K562 (cell line): ENCODE measurements around the gene FOSL2. TPM values are rescaled to one million over a fixed set of nuclear protein-coding genes. Genes with fewer than 3 reads are reported as not detected.

ENCODE experiments used
- ATAC-seq: fragments of 200-7000 bp; cut with Tn5 transposase; 3 replicates; pipeline ENCODE4 v1.9.1; 2020; ENCODE audit warnings: moderate library complexity
- BruUV-seq: library from RNA; stranded (reverse); fragments of 400-500 nt; replicated peaks from 2 replicates; lab custom pipeline; 2021; lab: Mats Ljungman, UMichigan
- CTCF ChIA-PET: fragments of 300-600 bp; formaldehyde crosslinking; extraction: SDS; loops from one replicate; lab custom pipeline; 2021; ENCODE audit warnings: low intra/inter-chr PET ratio; lab: Yijun Ruan, JAX
- POLR2A ChIA-PET: fragments of 300-600, 350-650 bp; sonication (Branson Sonifier 250); formaldehyde crosslinking; extraction: SDS; loops from one replicate; lab custom pipeline; 2021; ENCODE audit warnings: antibody characterized with exemption, inconsistent platforms; lab: Yijun Ruan, JAX
- DNase-seq, 4 experiments: peaks; one replicate each; pipeline versions ENCODE4 v3.0.0 to v3.0.0-alpha.2; 2011 to 2018; ENCODE audit warnings: low spot score in 3 of 4, mixed read lengths in 3 of 4; ENCODE audit errors: extremely low read depth in 1 of 4
- FAIRE-seq: peaks from 2 replicates; lab custom pipeline; 2011; peaks lifted over from hg19 to GRCh38; lab: Jason Lieb, UNC
- H2AFZ ChIP-seq: 2 replicates; pipeline ENCODE4 v1.6.0; 2011; ENCODE audit warnings: low read depth, low read length, control low read depth, inconsistent platforms
- H3K27ac ChIP-seq: fragments of 200-600 bp; 3 replicates; pipeline ENCODE4 v1.8.0; 2011; ENCODE audit warnings: low read depth, mild to moderate bottlenecking, control low read depth, inconsistent platforms, low read length, moderate library complexity, mixed read lengths; ENCODE audit errors: extremely low read depth
- H3K27me3 ChIP-seq, 2 experiments: fragments of 300-600 bp in 1 of 2; 2 replicates in 1 of 2; 3 replicates in 1 of 2; pipeline versions ENCODE4 v1.6.0 to v1.8.0; 2011; ENCODE audit warnings: inconsistent platforms in 2 of 2, low read length in 2 of 2, mild to moderate bottlenecking in 1 of 2, mixed read lengths in 1 of 2, moderate library complexity in 1 of 2; ENCODE audit not compliant: control insufficient read depth in 2 of 2, insufficient read depth in 2 of 2
- H3K36me3 ChIP-seq: fragments of 300-600 bp; 3 replicates; pipeline ENCODE4 v1.8.0; 2011; ENCODE audit warnings: mild to moderate bottlenecking, low read length, inconsistent platforms; ENCODE audit not compliant: control insufficient read depth, insufficient read depth
- H3K4me1 ChIP-seq, 2 experiments: fragments of 200-600 bp in 1 of 2; replicated peaks in 1 of 2; 2 replicates in 1 of 2; 3 replicates in 1 of 2; pipeline versions ENCODE4 v1.5.1 to v1.8.0; 2011; ENCODE audit warnings: inconsistent platforms in 2 of 2, low read length in 2 of 2, mild to moderate bottlenecking in 1 of 2, mixed read lengths in 1 of 2, moderate library complexity in 1 of 2; ENCODE audit not compliant: control insufficient read depth in 2 of 2, insufficient read depth in 2 of 2
- H3K4me2 ChIP-seq: 2 replicates; pipeline ENCODE4 v1.6.1; 2011; ENCODE audit warnings: low read length, control low read depth, inconsistent platforms, mixed read lengths; ENCODE audit not compliant: insufficient read depth
- H3K4me3 ChIP-seq: fragments of 200-600 bp; sonication (generic), shearing (Covaris generic); 2 replicates; pipeline ENCODE4 v1.5.1; 2016; ENCODE audit warnings: control low read depth, inconsistent platforms
- H3K79me2 ChIP-seq: fragments of 200-600 bp; 3 replicates; pipeline ENCODE4 v1.8.0; 2011; ENCODE audit warnings: low read length, inconsistent platforms; ENCODE audit not compliant: control insufficient read depth, insufficient read depth
- H3K9ac ChIP-seq, 2 experiments: 2 replicates each; pipeline versions ENCODE4 v1.6.0 to v1.6.1; 2011; ENCODE audit warnings: low read depth in 2 of 2, low read length in 2 of 2, control low read depth in 1 of 2, inconsistent platforms in 1 of 2, mild to moderate bottlenecking in 1 of 2, mixed read lengths in 1 of 2; ENCODE audit not compliant: insufficient read depth in 1 of 2
- H3K9me1 ChIP-seq: one replicate; pipeline ENCODE4 v1.6.0; 2011; ENCODE audit warnings: inconsistent platforms, mild to moderate bottlenecking, low read length, moderate library complexity; ENCODE audit not compliant: control insufficient read depth, insufficient read depth
- H3K9me3 ChIP-seq: replicated peaks from 2 replicates; pipeline ENCODE4 v1.5.1; 2011; ENCODE audit warnings: low read depth, low read length, inconsistent platforms; ENCODE audit not compliant: control insufficient read depth, insufficient read depth
- H4K20me1 ChIP-seq: replicated peaks from 2 replicates; pipeline ENCODE4 v1.6.1; 2011; ENCODE audit warnings: low read length, inconsistent platforms, mixed read lengths; ENCODE audit not compliant: control insufficient read depth, insufficient read depth
- TRIM28 ChIP-seq: fragments of 450-650 bp; IDR thresholded peaks from 2 replicates; pipeline ENCODE4 v1.6.1; 2017
- ZKSCAN1 ChIP-seq: fragments of 150-350 bp; IDR thresholded peaks from 2 replicates; pipeline ENCODE4 v1.6.1; 2016; ENCODE audit warnings: low read depth, low read length
- ZNF24 ChIP-seq: fragments of 450-650 bp; IDR thresholded peaks from 2 replicates; pipeline ENCODE4 v1.6.1; 2016
- WGBS: fragments of 100-300 bp; shearing (Covaris generic); methylation state at CpG from one replicate; pipeline ENCODE4 v1.1.6; 2016; ENCODE audit warnings: low coverage, mixed read lengths; ENCODE audit not compliant: insufficient coverage; ENCODE audit errors: missing lambda C conversion rate; 5-methylcytosine and 5-hydroxymethylcytosine counted together
- in situ Hi-C: fragments of 300-500 bp; cut with MboI; formaldehyde crosslinking; loops from 4 replicates; pipeline ENCODE4 v1.15.0; 2018; ENCODE audit warnings: inconsistent platforms, mixed read lengths
- intact Hi-C: fragments of 100-400 bp; cut with micrococcal nuclease; formaldehyde crosslinking; loops from 2 replicates; pipeline ENCODE4 v1.14.2; 2022
- polyA plus RNA-seq, 8 experiments: library from polyadenylated mRNA; depleted of rRNA in 4 of 8; stranded (reverse) in 5 of 8; unstranded in 3 of 8; fragments of >200 nt; fragmentation: Nextera tagmentation in 2 of 8; fragmentation: Illumina TruSeq in 1 of 8; extraction: Ambion mirVana in 2 of 8; extraction: Trizol in 1 of 8; gene quantifications; 2 replicates each; pipeline versions ENCODE4 v1.2.1 to v1.2.3, GENCODE V29; 2011 to 2014; ENCODE audit warnings: inconsistent platforms in 1 of 8, missing spikeins in 1 of 8
- total RNA-seq, 7 experiments: library from RNA; depleted of rRNA in 6 of 7; stranded (reverse); fragments of >200 nt in 6 of 7; fragmentation: Illumina TruSeq in 2 of 7; extraction: Trizol in 2 of 7; gene quantifications; 2 replicates each; pipeline versions ENCODE4 v1.2.1 to v1.2.3, GENCODE V29; 2011 to 2021; ENCODE audit warnings: low replicate concordance in 1 of 7
- TF ChIP-seq, protein P1 (sequence below): fragments of 250-450 bp; sonication (Bioruptor Pico); IDR thresholded peaks from 2 replicates; pipeline ENCODE4 v1.6.1; 2021; ENCODE audit warnings: mild to moderate bottlenecking

FOSL2 gene
- total and polyA plus RNA-seq, 9 of the 15 experiments (the other 6 are each of a cell fraction or from before 2014, with no cell fraction given): 0.04 to 2.9 (median 0.80) TPM

DNA sequence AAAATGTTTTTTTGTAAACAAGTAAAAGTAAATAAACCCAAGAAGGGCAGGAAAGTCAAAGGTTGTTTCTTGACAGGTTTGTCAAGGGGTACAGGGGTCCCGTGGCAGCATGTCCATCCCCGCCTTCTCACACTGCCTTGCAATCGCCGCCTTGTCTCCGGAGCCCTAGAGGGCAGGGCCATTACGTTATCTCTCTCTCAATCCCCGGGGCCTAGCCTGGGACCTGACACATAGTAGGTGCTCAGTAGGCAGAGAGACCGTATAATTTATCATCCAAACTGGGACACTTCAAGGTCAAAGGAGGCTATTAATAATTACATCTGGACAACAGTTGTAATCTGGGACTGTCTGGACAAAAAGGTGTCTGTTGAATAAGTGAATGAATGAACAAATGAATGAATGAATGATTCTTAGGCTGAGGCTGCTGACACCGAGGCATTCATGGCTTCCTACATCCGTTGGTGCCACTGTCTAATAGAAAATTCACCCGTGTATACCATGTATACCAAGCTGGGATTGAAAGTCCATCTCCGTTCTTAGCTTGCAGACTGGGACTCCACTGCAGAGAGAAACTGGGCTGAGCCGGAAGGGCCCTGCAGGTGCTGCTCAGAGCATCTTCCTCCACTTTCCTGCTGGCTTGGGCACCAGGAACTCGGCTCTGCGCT is 58.4 kb downstream of the FOSL2 start:
- Histone ChIP-seq H3K9me1 (no peaks in the 10 kb centered on the region), H4K20me1 (0 out of 2 replicates have a peak, but pooled peaks cover 7% of the 10 kb centered on the region), H3K36me3 (no peaks in the 10 kb centered on the region), H3K27me3 (peaks cover 0 to 16% of the 10 kb centered on the region in 2 experiments; a peak in 1 of 5 replicates), H3K79me2 (no peaks in the 10 kb centered on the region), H3K9ac (no peak overlapping the region), H3K9me3 (no peaks in the 10 kb centered on the region), H3K4me3 (no peak overlapping the region), H2AFZ (no peak overlapping the region), H3K27ac (no peak overlapping the region), H3K4me1 (peaks cover 7 to 10% of the 10 kb centered on the region in 2 experiments; a peak in 4 of 5 replicates), H3K4me2 (no peak overlapping the region)
- 28% methylated on average over 15 of the region's 15 CpGs for WGBS
- no TSS peak for BruUV-seq
- FAIRE-seq: no peak
- in situ Hi-C loops (no loop called here), intact Hi-C loops (loop anchor here (5.0 kb wide), 2 partner anchors 644 to 749 kb away; no protein-coding TSS in a partner anchor)
- no peak for TF ChIP-seq TRIM28
- TF ChIP-seq, protein P1, sequence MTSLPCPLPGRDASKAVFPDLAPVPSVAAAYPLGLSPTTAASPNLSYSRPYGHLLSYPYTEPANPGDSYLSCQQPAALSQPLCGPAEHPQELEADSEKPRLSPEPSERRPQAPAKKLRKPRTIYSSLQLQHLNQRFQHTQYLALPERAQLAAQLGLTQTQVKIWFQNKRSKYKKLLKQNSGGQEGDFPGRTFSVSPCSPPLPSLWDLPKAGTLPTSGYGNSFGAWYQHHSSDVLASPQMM (CRISPR knock-in tag): no peak
- TF ChIP-seq ZNF24: peak; percentile 90
- TF ChIP-seq ZKSCAN1: peak; percentile 83
- POLR2A ChIA-PET: interaction anchor here (0.6 to 0.7 kb wide), 2 partner anchors 138 to 684 kb away, joined by 3 read pairs; no protein-coding TSS in a partner anchor
- no peak for DNase-seq
- CTCF ChIA-PET: no interaction called here
- ATAC-seq: no peak
